MM.1S (cell line): ENCODE data around the gene PGRMC1.

Source experiments
- EZH2 ChIP-seq: fragments of 300-600 bp; sonication (generic); optimal IDR thresholded peaks from 2 replicates; pipeline ENCODE3; 2017; ENCODE audit warnings: low read depth, mild to moderate bottlenecking, antibody characterized with exemption, low read length, mixed read lengths
- EZH2phosphoT487 ChIP-seq: fragments of 300-600 bp; sonication (generic); IDR thresholded peaks from 2 replicates; pipeline ENCODE4 v1.6.1; 2018; ENCODE audit warnings: antibody characterized with exemption, low read length
- TF ChIP-seq, protein P1 (sequence below): fragments of 300-600 bp; sonication (generic); IDR thresholded peaks from 2 replicates; pipeline ENCODE4 v1.5.1; 2016; ENCODE audit warnings: antibody characterized with exemption, low read length, mixed read lengths

DNA sequence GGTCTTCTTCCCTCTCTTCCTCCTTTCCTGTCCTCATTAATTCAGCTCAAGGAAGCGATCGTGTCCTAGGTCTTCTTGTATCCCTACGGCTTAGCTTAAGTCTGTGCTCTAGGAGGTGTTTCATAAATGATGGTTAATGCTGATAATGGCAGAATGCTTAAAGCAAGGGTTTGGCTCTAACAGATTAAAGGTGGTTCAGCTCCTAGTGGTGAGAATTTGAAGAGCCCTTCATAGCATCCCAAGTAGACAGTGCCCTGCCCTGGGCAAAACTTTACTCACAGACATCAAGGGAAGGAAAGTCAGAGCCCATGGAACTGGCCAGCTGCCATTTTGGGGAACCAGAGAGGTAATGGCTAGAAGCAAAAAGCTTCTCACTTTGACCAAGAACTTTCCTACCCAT is 47.0 kb upstream of the PGRMC1 start:
- TF ChIP-seq, protein P1, sequence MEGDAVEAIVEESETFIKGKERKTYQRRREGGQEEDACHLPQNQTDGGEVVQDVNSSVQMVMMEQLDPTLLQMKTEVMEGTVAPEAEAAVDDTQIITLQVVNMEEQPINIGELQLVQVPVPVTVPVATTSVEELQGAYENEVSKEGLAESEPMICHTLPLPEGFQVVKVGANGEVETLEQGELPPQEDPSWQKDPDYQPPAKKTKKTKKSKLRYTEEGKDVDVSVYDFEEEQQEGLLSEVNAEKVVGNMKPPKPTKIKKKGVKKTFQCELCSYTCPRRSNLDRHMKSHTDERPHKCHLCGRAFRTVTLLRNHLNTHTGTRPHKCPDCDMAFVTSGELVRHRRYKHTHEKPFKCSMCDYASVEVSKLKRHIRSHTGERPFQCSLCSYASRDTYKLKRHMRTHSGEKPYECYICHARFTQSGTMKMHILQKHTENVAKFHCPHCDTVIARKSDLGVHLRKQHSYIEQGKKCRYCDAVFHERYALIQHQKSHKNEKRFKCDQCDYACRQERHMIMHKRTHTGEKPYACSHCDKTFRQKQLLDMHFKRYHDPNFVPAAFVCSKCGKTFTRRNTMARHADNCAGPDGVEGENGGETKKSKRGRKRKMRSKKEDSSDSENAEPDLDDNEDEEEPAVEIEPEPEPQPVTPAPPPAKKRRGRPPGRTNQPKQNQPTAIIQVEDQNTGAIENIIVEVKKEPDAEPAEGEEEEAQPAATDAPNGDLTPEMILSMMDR, result no peak
- TF ChIP-seq EZH2 (no peak), EZH2phosphoT487 (no peak)
